ENCODE data around the gene DHFR. TPM values are rescaled to one million over a fixed set of nuclear protein-coding genes. Genes with fewer than 3 reads are reported as not detected.

The DHFR gene
- total RNA-seq, 1 donor from 2014 or later: 10.5 TPM

- H3K36me3 ChIP-seq: no peaks in the 10 kb centered on the region
- H3K4me3 ChIP-seq: no peak overlapping the region
- H3K9me3 ChIP-seq: no peaks in the 10 kb centered on the region
- ATAC-seq (no peak), DNase-seq (no peak)
- no peak for TF ChIP-seq CTCF (IDR thresholded peaks at IDR 0.05)
- no peaks in the 10 kb centered on the region for H3K4me1 ChIP-seq
- intact Hi-C loops (cut with DNase I): no loop called here
- H3K27ac ChIP-seq: no peak overlapping the region
- H3K27me3 ChIP-seq (ENCODE audit: low read depth): no peaks in the 10 kb centered on the region
Observed at GRCh38 chr5:80577707-80578106, 77.1 kb downstream of the DHFR start.

GRCh38 chr5:80576383-80576782 lies 78.4 kb downstream of the DHFR start:
- no peak for DNase-seq
- no peak overlapping the region for H3K4me3 ChIP-seq
- no peak for TF ChIP-seq CTCF (IDR thresholded peaks at IDR 0.05)
- no peaks in the 10 kb centered on the region for H3K36me3 ChIP-seq
- peaks cover 6% of the 10 kb centered on the region for H3K27me3 ChIP-seq (ENCODE audit: low read depth)
- no peak for ATAC-seq
- intact Hi-C loops (cut with DNase I): no loop called here
- H3K4me1 ChIP-seq: no peaks in the 10 kb centered on the region
- H3K27ac ChIP-seq: no peak overlapping the region
- H3K9me3 ChIP-seq: no peaks in the 10 kb centered on the region

Other genes starting within 250 kb of the DHFR start
- 65.4 TPM for gene ZFYVE16, start 246.9 kb downstream of the DHFR start, total RNA-seq
- 4.1 TPM for gene FAM151B, start 166.9 kb downstream of the DHFR start, total RNA-seq
- 0.30 TPM for gene ANKRD34B, start 84.7 kb downstream of the DHFR start, total RNA-seq
- gene MSH3, start 331 bp downstream of the DHFR start, total RNA-seq: 17.0 TPM

Measured in lower lobe of right lung (tissue), 2 donors.